GM23338 (cell line): ENCODE results near the gene ITPR3. TPM values are rescaled to one million over a fixed set of nuclear protein-coding genes. Genes with fewer than 3 reads are reported as not detected.

ENCODE experiments used
- ATAC-seq: fragments of 200-7000 bp; cut with Tn5 transposase; 3 replicates; pipeline ENCODE4 v1.9.1; 2020
- DNase-seq: peaks from one replicate; pipeline ENCODE4 v3.0.0-alpha.2; 2015; ENCODE audit warnings: low spot score
- H2AFZ ChIP-seq: fragments of 200-600 bp; sonication (generic); 2 replicates; pipeline ENCODE4 v1.8.0; 2016; ENCODE audit warnings: antibody characterized with exemption, mild to moderate bottlenecking, moderate library complexity
- H3F3A ChIP-seq: fragments of 200-600 bp; sonication (generic); replicated peaks from 2 replicates; pipeline ENCODE4 v1.8.0; 2017; ENCODE audit warnings: antibody characterized with exemption, mixed run types, low read depth
- H3K27ac ChIP-seq: fragments of 200-600 bp; sonication (generic); 2 replicates; pipeline ENCODE4 v1.6.1; 2016; ENCODE audit warnings: low read depth
- H3K27me3 ChIP-seq: fragments of 200-600 bp; sonication (generic); 2 replicates; pipeline ENCODE4 v1.8.0; 2016; ENCODE audit warnings: mild to moderate bottlenecking, mixed run types, moderate library complexity; ENCODE audit not compliant: insufficient read depth
- H3K36me3 ChIP-seq: fragments of 200-600 bp; sonication (generic); 2 replicates; pipeline ENCODE4 v1.8.0; 2016; ENCODE audit warnings: mild to moderate bottlenecking; ENCODE audit not compliant: insufficient read depth
- H3K4me1 ChIP-seq: fragments of 200-600 bp; sonication (generic); 2 replicates; pipeline ENCODE4 v1.8.0; 2016; ENCODE audit warnings: mild to moderate bottlenecking, moderate library complexity; ENCODE audit not compliant: insufficient read depth
- H3K4me2 ChIP-seq: fragments of 200-600 bp; sonication (generic); 2 replicates; pipeline ENCODE4 v1.7.1; 2017; ENCODE audit warnings: mixed run types
- H3K4me3 ChIP-seq: fragments of 200-600 bp; sonication (generic); 2 replicates; pipeline ENCODE4 v1.6.1; 2016; ENCODE audit warnings: mixed run types
- H3K79me2 ChIP-seq: fragments of 200-600 bp; sonication (generic); replicated peaks from 2 replicates; pipeline ENCODE4 v1.8.0; 2017; ENCODE audit warnings: mild to moderate bottlenecking; ENCODE audit not compliant: insufficient read depth
- H3K9me2 ChIP-seq: fragments of 200-600 bp; sonication (generic); 2 replicates; pipeline ENCODE4 v1.8.0; 2017; ENCODE audit not compliant: insufficient read depth
- H4K20me1 ChIP-seq: fragments of 200-600 bp; sonication (generic); replicated peaks from 2 replicates; pipeline ENCODE4 v1.8.0; 2017; ENCODE audit warnings: mild to moderate bottlenecking; ENCODE audit not compliant: insufficient read depth
- H3K27ac Mint-ChIP-seq: 2 replicates; pipeline ENCODE4 v1.8.0; 2020; ENCODE audit warnings: inconsistent platforms, mild to moderate bottlenecking, moderate library complexity, mixed read lengths
- H3K27me3 Mint-ChIP-seq: 3 replicates; pipeline ENCODE4 v1.8.0; 2022; ENCODE audit warnings: low read depth, mild to moderate bottlenecking, moderate library complexity, mixed read lengths, inconsistent platforms; ENCODE audit not compliant: insufficient read depth, poor library complexity
- H3K36me3 Mint-ChIP-seq: 3 replicates; pipeline ENCODE4 v1.8.0; 2021; ENCODE audit warnings: low read depth, mild to moderate bottlenecking, inconsistent platforms, moderate library complexity, mixed read lengths
- H3K4me1 Mint-ChIP-seq: 3 replicates; pipeline ENCODE4 v1.8.0; 2020; ENCODE audit warnings: mild to moderate bottlenecking, inconsistent platforms, mixed read lengths
- H3K4me3 Mint-ChIP-seq: 3 replicates; pipeline ENCODE4 v1.8.0; 2021; ENCODE audit warnings: moderate library complexity, mild to moderate bottlenecking, inconsistent platforms, mixed read lengths
- H3K9me3 Mint-ChIP-seq: 3 replicates; pipeline ENCODE4 v1.8.0; 2020; ENCODE audit warnings: moderate library complexity, mild to moderate bottlenecking, inconsistent platforms, mixed read lengths
- CREB1 ChIP-seq: fragments of 250-450 bp; sonication (Bioruptor Pico); IDR thresholded peaks from 2 replicates; pipeline ENCODE4 v1.5.0; 2020; ENCODE audit warnings: low read depth, mild to moderate bottlenecking, moderate library complexity
- ETS1 ChIP-seq: IDR thresholded peaks from 2 replicates; pipeline ENCODE4 v1.6.1; 2016; ENCODE audit warnings: antibody characterized with exemption
- EZH2 ChIP-seq: fragments of 200-600 bp; sonication (generic); IDR thresholded peaks from one replicate; pipeline ENCODE4 v1.8.0; 2017; ENCODE audit warnings: antibody characterized with exemption, mild to moderate bottlenecking, low read depth; ENCODE audit not compliant: unreplicated experiment
- JUNB ChIP-seq: IDR thresholded peaks from one replicate; pipeline ENCODE4 v1.6.1; 2016; ENCODE audit warnings: antibody characterized with exemption; ENCODE audit not compliant: unreplicated experiment
- POLR2AphosphoS5 ChIP-seq: IDR thresholded peaks from 2 replicates; pipeline ENCODE4 v1.6.1; 2016; ENCODE audit warnings: antibody characterized with exemption, low read depth
- REST ChIP-seq: IDR thresholded peaks from one replicate; pipeline ENCODE4 v1.6.1; 2018; ENCODE audit warnings: antibody characterized with exemption; ENCODE audit not compliant: unreplicated experiment
- STAT1 ChIP-seq: IDR thresholded peaks from one replicate; pipeline ENCODE4 v1.6.1; 2016; ENCODE audit warnings: antibody characterized with exemption; ENCODE audit not compliant: unreplicated experiment
- ZNF114 ChIP-seq: fragments of 250-450 bp; sonication (Bioruptor Pico); IDR thresholded peaks from 2 replicates; pipeline ENCODE4 v1.5.0; 2020; ENCODE audit warnings: mild to moderate bottlenecking, moderate library complexity
- ZNF331 ChIP-seq: fragments of 250-450 bp; sonication (Bioruptor Pico); IDR thresholded peaks from 2 replicates; pipeline ENCODE4 v1.5.0; 2020; ENCODE audit warnings: low read depth, mild to moderate bottlenecking, moderate library complexity
- ZNF462 ChIP-seq: fragments of 250-450 bp; sonication (Bioruptor Pico); IDR thresholded peaks from 2 replicates; pipeline ENCODE4 v1.5.0; 2020; ENCODE audit warnings: mild to moderate bottlenecking, moderate library complexity
- polyA plus RNA-seq: library from polyadenylated mRNA; unstranded; fragments of >200 nt; fragmentation: Nextera tagmentation; extraction: Ambion mirVana; gene quantifications from 2 replicates; pipeline ENCODE4 v1.2.1, GENCODE V29; 2016
- total RNA-seq: library from RNA; depleted of rRNA; stranded (reverse); fragments of >200 nt; shearing (Covaris generic); gene quantifications from 2 replicates; pipeline ENCODE4 v1.2.3, GENCODE V29; 2014

The ITPR3 gene
- total and polyA plus RNA-seq, 2 experiments from 2014 or later: 7.3 to 31.9 TPM

GRCh38 chr6:33683051-33683571 lies 62.0 kb downstream of the ITPR3 start:
- Histone ChIP-seq H3K9me2 (no peaks in the 10 kb centered on the region), H3K27me3 (no peaks in the 10 kb centered on the region), H3F3A (no peaks in the 10 kb centered on the region), H3K4me2 (no peak overlapping the region), H3K79me2 (no peaks in the 10 kb centered on the region), H2AFZ (no peak overlapping the region), H3K27ac (no peak overlapping the region), H3K4me3 (no peak overlapping the region), H4K20me1 (no peaks in the 10 kb centered on the region; the same call in 1 of the 2 replicates), H3K4me1 (no peaks in the 10 kb centered on the region), H3K36me3 (no peaks in the 10 kb centered on the region)
- ATAC-seq: no peak
- DNase-seq: no peak
- Mint-ChIP-seq H3K9me3 (no peaks in the 10 kb centered on the region; the same call in 2 of the 3 replicates), H3K36me3 (peaks cover 39% of the 10 kb centered on the region), H3K4me3 (no peak overlapping the region), H3K4me1 (no peaks in the 10 kb centered on the region; the same call in 2 of the 3 replicates), H3K27me3 (peaks cover 9% of the 10 kb centered on the region), H3K27ac (no peak overlapping the region)
- TF ChIP-seq STAT1: no peak

- peaks cover 9% of the 10 kb centered on the region for H3K27me3 Mint-ChIP-seq
- H3K4me2 ChIP-seq: no peak overlapping the region
- H3K27me3 ChIP-seq: no peaks in the 10 kb centered on the region
- H3K9me2 ChIP-seq: no peaks in the 10 kb centered on the region
- DNase-seq (no peak), ATAC-seq (no peak)
- no peaks in the 10 kb centered on the region for H3F3A ChIP-seq
- H3K79me2 ChIP-seq: no peaks in the 10 kb centered on the region
- H3K36me3 Mint-ChIP-seq: peaks cover 42% of the 10 kb centered on the region
- H3K9me3 Mint-ChIP-seq: no peaks in the 10 kb centered on the region; the same call in 2 of the 3 replicates
- no peaks in the 10 kb centered on the region for H3K4me1 ChIP-seq
- H3K27ac ChIP-seq: no peak overlapping the region
- H3K4me1 Mint-ChIP-seq: no peaks in the 10 kb centered on the region; the same call in 2 of the 3 replicates
- no peaks in the 10 kb centered on the region; the same call in 1 of the 2 replicates for H4K20me1 ChIP-seq
- H2AFZ ChIP-seq: no peak overlapping the region
- no peaks in the 10 kb centered on the region for H3K36me3 ChIP-seq
- no peak overlapping the region for H3K27ac Mint-ChIP-seq
- H3K4me3 ChIP-seq: no peak overlapping the region
- H3K4me3 Mint-ChIP-seq: no peak overlapping the region
- no peak for TF ChIP-seq EZH2
- no peak for TF ChIP-seq POLR2AphosphoS5
- no peak for TF ChIP-seq ZNF114 (CRISPR knock-in tag)
- TF ChIP-seq ZNF331 (CRISPR knock-in tag): no peak
- no peak for TF ChIP-seq ZNF462 (CRISPR knock-in tag)
- TF ChIP-seq REST: no peak
- TF ChIP-seq JUNB: no peak
- no peak for TF ChIP-seq CREB1 (CRISPR knock-in tag)
- TF ChIP-seq ETS1: no peak
Observed at GRCh38 chr6:33683576-33684427, 62.7 kb downstream of the ITPR3 start.
